ENCODE results near the gene LAMTOR4. TPM values are rescaled to one million over a fixed set of nuclear protein-coding genes. Genes with fewer than 3 reads are reported as not detected.

Gene LAMTOR4
- total RNA-seq, result 150 and 208 TPM in 2 replicates

GRCh38 chr7:100148559-100149328, at the start of gene LAMTOR4:
Gene LAMTOR4 (plus strand): TSS chr7:100148918. CDS start chr7:100148973, 55 bp downstream.
- Histone ChIP-seq H3K36me3 (ENCODE audit: control insufficient read depth, insufficient read depth, low read length) (no peaks in the 10 kb centered on the region), H3K27me3 (ENCODE audit: control insufficient read depth, insufficient read depth, low read length) (no peaks in the 10 kb centered on the region), H3K4me3 (ENCODE audit: low read depth, low read length) (peak within 1 kb of the TSS; percentile 76)
- peak; percentile 97 for DNase-seq (ENCODE audit: low read depth)
- TF ChIP-seq CTCF (IDR thresholded peaks at IDR 0.05; ENCODE audit: insufficient read depth, low read length, poor library complexity, severe bottlenecking), result no peak

GRCh38 chr7:100099452-100099851, 49.3 kb upstream of the LAMTOR4 start:
- no peak for TF ChIP-seq CTCF (IDR thresholded peaks at IDR 0.05; ENCODE audit: insufficient read depth, low read length, poor library complexity, severe bottlenecking)

GRCh38 chr7:100100420-100101015, 48.2 kb upstream of the LAMTOR4 start:
- Histone ChIP-seq H3K4me3 (ENCODE audit: low read depth, low read length) (peak overlapping the region; percentile 98), H3K27me3 (ENCODE audit: control insufficient read depth, insufficient read depth, low read length) (no peaks in the 10 kb centered on the region), H3K36me3 (ENCODE audit: control insufficient read depth, insufficient read depth, low read length) (peaks cover 11% of the 10 kb centered on the region)
- no peak for TF ChIP-seq CTCF (IDR thresholded peaks at IDR 0.05; ENCODE audit: insufficient read depth, low read length, poor library complexity, severe bottlenecking)
- DNase-seq (ENCODE audit: low read depth), result peak; percentile 76

More at GRCh38 chr7:100099452-100099851, 49.3 kb upstream of the LAMTOR4 start:
- no peak for DNase-seq (ENCODE audit: low read depth)
- Histone ChIP-seq H3K27me3 (ENCODE audit: control insufficient read depth, insufficient read depth, low read length) (no peaks in the 10 kb centered on the region), H3K36me3 (ENCODE audit: control insufficient read depth, insufficient read depth, low read length) (peaks cover 12% of the 10 kb centered on the region), H3K4me3 (ENCODE audit: low read depth, low read length) (peak overlapping the region; percentile 98)

GRCh38 chr7:100101016-100101862, 47.5 kb upstream of the LAMTOR4 start, which contains the start of the genes AP4M1 and MCM7:
Gene AP4M1 (plus strand): TSS chr7:100101643. CDS start chr7:100101715, 72 bp downstream.
Gene MCM7 (minus strand): TSS chr7:100101397. CDS start chr7:100101294, 103 bp downstream.
- TF ChIP-seq CTCF (IDR thresholded peaks at IDR 0.05; ENCODE audit: insufficient read depth, low read length, poor library complexity, severe bottlenecking), result no peak
- peak; percentile 91 for DNase-seq (ENCODE audit: low read depth)
- H3K27me3 ChIP-seq (ENCODE audit: control insufficient read depth, insufficient read depth, low read length), result no peaks in the 10 kb centered on the region
- peaks cover 11% of the 10 kb centered on the region for H3K36me3 ChIP-seq (ENCODE audit: control insufficient read depth, insufficient read depth, low read length)
- H3K4me3 ChIP-seq (ENCODE audit: low read depth, low read length), result peak within 1 kb of the TSS; percentile 98

GRCh38 chr7:100102950-100103840, 45.5 kb upstream of the LAMTOR4 start:
- Histone ChIP-seq H3K4me3 (ENCODE audit: low read depth, low read length) (no peak overlapping the region), H3K27me3 (ENCODE audit: control insufficient read depth, insufficient read depth, low read length) (no peaks in the 10 kb centered on the region), H3K36me3 (ENCODE audit: control insufficient read depth, insufficient read depth, low read length) (peaks cover 7% of the 10 kb centered on the region)
- TF ChIP-seq CTCF (IDR thresholded peaks at IDR 0.05; ENCODE audit: insufficient read depth, low read length, poor library complexity, severe bottlenecking), result no peak
- no peak for DNase-seq (ENCODE audit: low read depth)

All from kidney epithelial cell (primary cell).